Measurements from ENCODE around the gene LRMDA.

DNA sequence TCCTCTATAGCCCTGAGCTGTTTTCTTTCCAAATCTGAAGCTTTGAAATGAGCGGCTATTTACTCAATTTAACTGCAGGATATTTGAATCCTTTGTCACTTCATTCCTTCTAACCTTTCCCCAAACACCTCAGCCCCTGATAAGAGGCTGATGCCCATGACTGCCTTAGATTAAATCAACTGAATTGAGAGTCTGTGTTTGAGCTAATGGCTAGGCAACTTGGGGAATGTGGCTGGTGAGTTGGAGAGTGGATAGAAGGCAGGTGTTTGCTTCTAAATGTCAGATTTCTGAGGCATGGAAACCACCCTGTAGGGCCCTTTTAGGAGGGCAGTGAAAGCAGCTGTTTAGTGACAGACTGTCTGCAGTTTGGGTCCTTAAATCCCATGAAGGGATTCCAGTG lies 759.9 kb downstream of the LRMDA start:
- TF ChIP-seq, protein P1, sequence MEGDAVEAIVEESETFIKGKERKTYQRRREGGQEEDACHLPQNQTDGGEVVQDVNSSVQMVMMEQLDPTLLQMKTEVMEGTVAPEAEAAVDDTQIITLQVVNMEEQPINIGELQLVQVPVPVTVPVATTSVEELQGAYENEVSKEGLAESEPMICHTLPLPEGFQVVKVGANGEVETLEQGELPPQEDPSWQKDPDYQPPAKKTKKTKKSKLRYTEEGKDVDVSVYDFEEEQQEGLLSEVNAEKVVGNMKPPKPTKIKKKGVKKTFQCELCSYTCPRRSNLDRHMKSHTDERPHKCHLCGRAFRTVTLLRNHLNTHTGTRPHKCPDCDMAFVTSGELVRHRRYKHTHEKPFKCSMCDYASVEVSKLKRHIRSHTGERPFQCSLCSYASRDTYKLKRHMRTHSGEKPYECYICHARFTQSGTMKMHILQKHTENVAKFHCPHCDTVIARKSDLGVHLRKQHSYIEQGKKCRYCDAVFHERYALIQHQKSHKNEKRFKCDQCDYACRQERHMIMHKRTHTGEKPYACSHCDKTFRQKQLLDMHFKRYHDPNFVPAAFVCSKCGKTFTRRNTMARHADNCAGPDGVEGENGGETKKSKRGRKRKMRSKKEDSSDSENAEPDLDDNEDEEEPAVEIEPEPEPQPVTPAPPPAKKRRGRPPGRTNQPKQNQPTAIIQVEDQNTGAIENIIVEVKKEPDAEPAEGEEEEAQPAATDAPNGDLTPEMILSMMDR (IDR thresholded peaks at IDR 0.05 in 2 of 3, conservative IDR thresholded peaks at IDR 0.05 in 1 of 3; ENCODE audit: borderline replicate concordance in 1 of 3, insufficient read depth in 1 of 3, low read depth in 2 of 3, low read length in 2 of 3) = no peak
- TF ChIP-seq, protein P2, sequence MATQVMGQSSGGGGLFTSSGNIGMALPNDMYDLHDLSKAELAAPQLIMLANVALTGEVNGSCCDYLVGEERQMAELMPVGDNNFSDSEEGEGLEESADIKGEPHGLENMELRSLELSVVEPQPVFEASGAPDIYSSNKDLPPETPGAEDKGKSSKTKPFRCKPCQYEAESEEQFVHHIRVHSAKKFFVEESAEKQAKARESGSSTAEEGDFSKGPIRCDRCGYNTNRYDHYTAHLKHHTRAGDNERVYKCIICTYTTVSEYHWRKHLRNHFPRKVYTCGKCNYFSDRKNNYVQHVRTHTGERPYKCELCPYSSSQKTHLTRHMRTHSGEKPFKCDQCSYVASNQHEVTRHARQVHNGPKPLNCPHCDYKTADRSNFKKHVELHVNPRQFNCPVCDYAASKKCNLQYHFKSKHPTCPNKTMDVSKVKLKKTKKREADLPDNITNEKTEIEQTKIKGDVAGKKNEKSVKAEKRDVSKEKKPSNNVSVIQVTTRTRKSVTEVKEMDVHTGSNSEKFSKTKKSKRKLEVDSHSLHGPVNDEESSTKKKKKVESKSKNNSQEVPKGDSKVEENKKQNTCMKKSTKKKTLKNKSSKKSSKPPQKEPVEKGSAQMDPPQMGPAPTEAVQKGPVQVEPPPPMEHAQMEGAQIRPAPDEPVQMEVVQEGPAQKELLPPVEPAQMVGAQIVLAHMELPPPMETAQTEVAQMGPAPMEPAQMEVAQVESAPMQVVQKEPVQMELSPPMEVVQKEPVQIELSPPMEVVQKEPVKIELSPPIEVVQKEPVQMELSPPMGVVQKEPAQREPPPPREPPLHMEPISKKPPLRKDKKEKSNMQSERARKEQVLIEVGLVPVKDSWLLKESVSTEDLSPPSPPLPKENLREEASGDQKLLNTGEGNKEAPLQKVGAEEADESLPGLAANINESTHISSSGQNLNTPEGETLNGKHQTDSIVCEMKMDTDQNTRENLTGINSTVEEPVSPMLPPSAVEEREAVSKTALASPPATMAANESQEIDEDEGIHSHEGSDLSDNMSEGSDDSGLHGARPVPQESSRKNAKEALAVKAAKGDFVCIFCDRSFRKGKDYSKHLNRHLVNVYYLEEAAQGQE (IDR thresholded peaks at IDR 0.05; ENCODE audit: low read depth) = no peak
- TF ChIP-seq SIN3A (IDR thresholded peaks at IDR 0.05; ENCODE audit: low read depth) = no peak
- no peak for TF ChIP-seq SP1 (IDR thresholded peaks at IDR 0.05; ENCODE audit: low read depth)
- TF ChIP-seq YY1 (IDR thresholded peaks at IDR 0.05; ENCODE audit: extremely low read depth, insufficient replicate concordance, low read depth, low read length) = no peak
- TF ChIP-seq, protein P3, sequence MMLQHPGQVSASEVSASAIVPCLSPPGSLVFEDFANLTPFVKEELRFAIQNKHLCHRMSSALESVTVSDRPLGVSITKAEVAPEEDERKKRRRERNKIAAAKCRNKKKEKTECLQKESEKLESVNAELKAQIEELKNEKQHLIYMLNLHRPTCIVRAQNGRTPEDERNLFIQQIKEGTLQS (IDR thresholded peaks at IDR 0.05) = no peak

Data from HCT116 (cell line).